T1000 (cell line): ENCODE measurements around the gene COPS7B.

Source experiments
- DNase-seq: peaks from one replicate; lab custom pipeline; 2025; ENCODE audit warnings: mixed read lengths; lab: John Stamatoyannopoulos, UW

The COPS7B gene

DNA sequence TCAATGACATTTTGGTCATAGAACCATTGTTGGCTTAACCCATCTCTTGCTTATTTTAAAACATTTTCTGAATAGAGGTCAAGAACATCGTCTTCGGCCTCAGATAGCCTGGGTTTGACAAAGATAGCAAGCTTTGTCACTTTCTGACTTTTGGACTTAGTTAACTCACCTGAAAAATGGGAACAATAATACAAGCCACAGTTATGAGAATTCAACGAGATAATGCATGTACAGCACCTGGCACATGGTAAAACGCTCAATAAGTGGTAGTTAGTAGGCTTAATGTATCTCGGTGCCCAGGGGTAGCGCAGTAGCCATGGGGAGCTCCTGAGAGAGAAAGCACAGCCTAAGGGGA is 446 bp upstream of the COPS7B start:
- DNase-seq: no peak

DNA sequence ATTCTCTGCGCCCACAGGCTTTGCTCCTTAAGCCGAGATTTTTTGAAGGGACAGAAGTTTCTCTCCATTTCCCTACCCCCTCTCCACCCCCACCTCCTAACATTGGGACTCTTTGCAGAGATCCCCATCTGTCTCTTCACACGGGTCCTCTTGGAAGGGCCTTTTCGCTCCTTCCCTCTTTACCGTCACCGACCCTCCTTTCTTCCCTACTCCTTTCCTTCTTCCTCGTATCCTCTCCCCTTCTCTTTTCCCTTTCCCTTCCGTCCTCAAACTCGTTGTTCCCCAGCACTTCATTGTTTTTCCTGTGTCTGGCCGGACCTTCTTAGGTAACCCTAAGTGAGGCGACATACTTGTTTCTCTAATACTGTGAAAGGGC is 660 bp downstream of the COPS7B start:
- no peak for DNase-seq

DNA sequence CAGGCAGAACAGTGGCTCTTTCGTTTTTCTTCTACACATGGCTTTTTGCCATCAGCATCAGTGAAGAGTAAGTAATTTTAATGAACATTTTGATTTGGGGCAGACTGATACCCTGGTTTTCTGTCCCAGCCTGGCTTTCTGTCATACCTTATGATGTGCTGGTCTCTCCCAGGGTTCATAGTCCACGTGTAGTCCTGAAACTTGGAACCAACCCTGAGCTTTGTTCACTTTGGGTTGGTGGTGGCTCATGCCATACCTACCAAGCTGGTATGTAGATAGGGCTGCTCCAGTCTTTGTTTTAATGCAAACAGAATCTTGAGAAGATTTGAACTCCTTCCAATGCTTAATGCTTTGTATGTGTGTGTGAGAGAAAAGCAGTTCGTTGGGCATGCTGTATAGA is 4.9 kb downstream of the COPS7B start:
- no peak for DNase-seq

DNA sequence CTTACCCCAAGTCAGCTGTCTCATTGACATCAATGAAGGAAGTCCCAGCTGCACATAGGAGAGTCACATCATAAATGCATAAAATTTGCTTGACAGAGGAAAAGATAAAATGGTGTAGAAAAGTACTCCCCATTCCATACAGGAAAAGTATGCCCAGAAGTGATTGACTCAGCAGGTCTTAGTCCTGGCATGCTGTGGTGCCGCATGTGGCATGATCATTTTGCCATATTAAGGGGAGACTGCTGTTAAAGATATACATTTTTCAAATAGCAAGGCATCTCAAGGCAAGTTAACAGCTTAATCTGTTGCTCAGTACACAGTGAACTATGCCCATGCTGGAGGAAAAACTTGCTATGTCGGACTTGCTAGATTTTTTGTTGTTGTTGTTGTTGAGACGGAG is 8.1 kb downstream of the COPS7B start:
- DNase-seq: no peak

DNA sequence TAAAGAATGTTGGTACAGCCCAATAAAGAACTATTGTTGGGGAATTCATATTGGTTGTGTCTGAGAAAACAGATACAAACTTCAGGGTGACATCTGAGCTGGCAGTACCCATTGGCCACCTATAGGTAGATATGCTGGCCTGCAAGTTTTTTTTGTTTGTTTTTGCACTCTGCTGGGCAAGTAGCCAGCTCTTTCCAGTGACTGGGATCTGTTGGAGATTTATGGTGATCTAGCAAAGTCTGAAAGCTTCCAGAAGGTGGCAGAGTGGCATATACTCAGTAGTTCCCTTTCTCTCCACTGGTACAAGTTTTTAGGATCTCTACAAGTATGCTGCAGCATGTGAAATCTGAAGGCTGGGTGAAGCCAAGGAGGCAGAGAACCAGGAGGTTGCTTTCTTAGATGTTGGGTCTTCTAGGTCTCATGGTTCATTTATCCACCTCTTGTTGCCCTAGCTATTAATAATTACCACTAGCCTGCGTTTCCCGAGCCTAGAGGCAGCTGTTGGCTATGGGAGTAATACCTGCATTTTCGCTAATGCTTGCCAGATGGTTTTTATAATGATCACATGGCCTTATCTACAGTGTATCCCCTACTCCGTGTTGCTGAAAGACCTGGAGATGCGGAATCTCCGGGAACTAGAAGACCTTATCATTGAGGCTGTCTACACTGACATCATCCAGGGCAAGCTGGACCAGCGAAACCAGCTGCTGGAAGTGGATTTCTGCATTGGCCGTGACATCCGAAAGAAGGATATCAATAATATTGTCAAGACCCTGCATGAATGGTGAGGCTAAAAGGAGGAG is 9.5 kb downstream of the COPS7B start:
- DNase-seq: peak; percentile 4

DNA sequence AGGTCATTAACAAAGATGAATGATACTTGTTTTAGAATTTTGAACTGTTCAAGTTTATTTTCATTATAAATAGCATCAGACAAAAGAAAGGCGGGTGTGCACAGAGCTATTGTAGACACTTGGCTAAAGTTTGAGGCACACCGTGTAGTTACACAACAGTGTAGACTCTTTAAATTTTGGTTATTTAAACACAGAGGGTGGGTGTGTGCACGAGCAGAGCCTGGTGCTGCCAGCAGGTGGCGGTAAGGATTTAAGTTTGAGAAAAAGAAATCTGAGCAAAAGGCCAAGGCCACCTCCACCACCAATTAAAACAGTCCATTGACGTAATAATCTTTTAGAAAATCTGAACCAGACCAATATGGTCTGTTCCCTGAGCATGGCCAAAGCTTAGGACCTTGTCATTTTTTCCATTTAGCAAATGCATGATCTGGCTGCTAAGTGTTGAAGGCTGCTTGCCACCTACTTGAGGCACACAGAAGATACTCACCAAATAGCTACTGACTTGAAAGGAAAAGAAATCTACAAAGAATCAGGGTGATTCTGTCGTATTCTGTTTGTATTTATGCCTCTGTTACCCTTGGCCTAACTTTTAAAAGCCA is 14.3 kb downstream of the COPS7B start:
- no peak for DNase-seq

DNA sequence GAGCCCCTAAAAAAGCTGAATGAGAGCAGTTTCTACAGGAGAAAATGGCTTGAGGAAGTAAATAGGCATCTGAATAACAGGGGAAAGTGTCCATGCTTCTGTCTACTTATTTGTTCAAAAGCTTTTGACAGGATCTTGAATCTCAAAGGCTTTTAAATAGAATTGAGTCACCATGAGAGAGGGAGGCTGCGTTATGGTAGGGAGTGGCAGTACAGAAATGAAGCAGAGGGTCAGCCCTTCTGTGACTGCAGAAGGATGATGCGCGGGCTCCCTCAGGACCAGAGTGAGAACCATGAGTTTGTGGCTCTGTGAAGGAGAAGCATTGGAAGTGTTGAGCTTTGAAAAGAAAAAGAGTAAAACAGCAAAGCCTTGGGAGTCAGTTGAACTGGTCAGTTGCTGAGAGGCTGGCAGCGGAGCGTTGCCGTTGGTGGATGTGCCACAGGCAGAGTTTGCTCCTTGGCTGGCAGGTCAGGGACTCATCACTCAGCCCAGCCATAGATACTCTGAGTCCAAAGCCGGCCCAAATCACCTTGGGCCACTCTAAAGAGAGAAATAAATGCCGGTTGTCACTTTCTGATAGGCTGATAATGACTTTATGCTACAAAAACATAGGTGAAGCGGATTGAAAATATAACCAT is 17.4 kb downstream of the COPS7B start:
- DNase-seq: no peak

DNA sequence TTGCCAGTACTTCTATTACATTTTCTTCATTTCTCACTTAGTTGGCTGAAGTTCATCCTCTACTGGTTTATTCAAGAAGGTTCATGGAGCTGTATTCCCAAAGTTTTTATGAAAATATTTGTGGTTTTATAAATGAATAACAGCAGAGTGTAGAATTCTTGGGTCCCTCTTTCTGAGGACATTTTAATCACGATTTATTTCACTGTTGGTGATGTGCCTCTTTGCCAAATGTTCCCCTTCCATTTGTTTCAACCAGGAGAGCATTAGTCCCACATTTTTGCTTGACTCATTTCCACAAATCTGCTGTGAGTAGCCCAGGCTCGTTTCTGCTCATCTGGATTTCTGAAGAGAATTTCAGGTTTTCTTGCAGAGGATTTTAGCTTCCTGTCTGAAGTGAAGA is 20.8 kb downstream of the COPS7B start:
- DNase-seq: no peak

DNA sequence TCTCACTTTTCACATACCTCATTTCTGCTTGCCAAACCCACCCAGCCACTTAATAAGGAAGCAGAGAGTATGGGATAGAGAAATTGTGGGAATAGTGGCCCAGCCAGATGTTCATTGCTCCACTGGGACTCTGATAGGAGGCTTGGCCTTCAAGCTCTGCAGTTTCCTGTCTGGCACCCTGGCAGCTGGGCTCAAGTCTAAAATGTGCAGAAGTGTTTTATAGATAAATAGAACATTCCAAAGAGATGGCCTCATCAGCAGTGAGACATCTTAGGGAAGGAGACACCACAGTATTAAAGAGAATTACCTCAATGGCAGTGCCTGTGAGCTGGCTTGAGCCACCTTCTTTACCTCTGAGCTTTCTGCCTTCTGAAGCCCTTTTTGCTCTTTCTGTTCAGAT is 24.7 kb downstream of the COPS7B start:
- peak; percentile 4 for DNase-seq

DNA sequence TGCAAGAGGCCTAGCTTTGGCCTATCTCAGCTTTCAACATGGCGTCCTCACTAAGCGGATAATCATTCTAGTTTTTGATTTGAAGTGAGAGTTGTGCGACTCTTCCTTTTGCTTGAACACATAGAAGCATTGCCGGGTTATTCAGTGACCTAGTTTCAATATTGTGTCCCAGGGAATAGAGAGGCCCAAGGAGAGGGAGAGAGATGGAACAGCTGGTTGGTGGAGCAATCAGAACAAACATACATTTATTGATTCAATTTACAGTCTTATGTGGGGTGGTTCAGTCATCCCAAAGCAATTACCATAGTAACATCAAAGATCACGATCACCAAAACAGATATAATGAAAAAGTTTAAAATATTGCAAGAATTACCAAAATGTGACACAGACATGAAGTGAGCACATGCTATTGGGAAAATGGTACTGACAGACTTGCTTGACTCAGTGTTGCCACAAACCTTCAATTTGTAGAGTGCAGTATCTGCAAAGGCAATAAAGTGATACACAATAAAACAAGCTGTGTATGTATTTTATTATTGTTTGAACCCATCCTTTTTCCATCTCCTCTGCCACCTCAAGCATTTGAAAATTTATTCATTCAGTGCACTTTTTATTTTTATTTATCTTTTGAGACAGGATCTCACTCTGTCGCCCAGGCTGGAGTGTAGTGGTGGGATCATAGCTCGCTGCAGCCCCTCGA is 30.2 kb downstream of the COPS7B start:
- no peak for DNase-seq

DNA sequence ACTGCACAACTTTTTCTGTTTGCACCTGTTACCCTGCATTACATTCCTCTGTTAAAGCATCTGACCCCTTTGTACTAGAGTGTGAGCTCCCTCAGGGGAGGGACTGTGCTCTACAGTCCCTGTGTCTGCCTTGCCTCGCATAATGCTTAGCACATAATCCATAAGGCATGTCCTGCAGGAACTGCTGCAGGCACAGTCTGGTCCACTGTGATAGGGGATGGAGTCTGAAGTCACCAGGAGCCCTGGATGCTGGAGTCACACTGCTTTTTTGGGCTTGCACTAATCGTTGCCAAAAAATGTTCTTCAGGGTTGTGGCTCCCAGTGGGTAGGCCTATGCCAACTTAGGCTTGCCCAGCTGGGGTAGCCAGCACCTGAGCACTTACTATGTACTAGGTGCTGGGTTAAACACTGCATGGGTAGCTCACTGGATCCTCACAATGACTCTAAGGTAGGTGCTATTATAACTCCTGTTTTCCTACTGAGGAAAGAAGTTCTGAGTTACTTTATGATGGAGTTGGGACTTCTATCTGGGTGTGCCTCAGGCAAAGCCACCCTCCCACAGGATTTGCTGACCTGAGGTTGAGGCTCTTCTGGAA is 33.3 kb downstream of the COPS7B start:
- DNase-seq: no peak

DNA sequence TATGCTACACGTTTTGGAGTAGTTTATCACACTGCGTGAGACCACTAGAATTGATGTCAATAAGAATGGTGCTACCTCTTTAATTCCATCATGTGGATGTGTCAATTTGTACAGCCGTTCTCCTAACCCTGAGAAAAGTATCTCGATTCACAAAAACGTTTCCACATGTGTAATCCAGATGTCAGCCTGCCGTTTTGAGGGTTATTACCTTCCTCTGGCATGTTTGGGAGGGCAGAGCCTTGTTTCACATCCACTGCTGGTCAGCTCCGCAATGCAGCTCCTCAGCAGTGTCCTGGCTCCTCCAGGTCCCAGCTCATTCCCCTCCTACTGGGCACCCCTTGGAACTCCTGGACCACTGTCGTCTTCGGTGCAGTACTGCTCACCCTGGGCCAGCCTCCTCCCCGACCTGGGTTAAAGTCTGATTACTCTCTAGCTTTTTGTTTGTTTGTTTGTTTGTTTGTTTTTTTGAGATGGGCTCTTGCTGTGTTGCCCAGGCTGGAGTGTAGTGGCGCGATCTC is 34.6 kb downstream of the COPS7B start:
- DNase-seq: no peak

DNA sequence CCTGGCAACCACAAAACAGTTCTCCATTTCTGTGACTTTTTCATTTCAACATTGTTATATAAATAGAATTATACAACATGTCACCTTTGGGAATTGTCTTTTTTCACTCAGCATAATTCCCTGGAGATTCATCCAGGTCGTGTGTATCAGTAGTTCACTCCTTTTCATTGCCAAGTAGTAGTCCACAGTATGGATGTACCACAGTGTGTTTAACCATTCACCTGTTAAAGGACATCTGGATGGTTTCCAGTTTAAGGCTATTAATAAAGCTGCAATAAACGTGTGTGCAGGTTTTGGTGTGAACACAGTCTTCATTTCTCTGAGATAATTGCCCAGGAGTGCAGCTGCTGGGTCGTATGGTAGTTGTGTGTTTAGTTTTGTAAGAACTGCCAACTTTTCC is 35.7 kb downstream of the COPS7B start:
- no peak for DNase-seq

DNA sequence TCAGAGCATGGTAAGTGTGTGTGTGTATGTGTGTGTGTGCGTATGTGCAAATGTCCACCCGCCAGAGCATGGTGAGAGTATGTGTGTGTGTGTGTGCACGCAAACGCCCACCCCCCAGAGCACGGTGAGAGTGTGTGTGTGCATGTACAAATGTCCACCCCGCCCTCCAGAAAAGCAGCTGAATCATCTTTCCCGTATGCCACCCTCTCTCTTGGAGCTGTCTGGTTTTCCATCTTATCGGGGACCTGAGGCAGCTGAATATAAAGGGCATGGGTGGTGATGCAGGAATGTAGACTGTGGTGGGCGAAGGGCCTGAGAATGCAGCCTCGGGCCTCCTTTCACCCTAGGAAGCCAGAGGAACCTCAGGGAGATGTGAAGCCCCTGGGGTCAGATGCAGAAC is 66.9 kb downstream of the COPS7B start:
- no peak for DNase-seq

DNA sequence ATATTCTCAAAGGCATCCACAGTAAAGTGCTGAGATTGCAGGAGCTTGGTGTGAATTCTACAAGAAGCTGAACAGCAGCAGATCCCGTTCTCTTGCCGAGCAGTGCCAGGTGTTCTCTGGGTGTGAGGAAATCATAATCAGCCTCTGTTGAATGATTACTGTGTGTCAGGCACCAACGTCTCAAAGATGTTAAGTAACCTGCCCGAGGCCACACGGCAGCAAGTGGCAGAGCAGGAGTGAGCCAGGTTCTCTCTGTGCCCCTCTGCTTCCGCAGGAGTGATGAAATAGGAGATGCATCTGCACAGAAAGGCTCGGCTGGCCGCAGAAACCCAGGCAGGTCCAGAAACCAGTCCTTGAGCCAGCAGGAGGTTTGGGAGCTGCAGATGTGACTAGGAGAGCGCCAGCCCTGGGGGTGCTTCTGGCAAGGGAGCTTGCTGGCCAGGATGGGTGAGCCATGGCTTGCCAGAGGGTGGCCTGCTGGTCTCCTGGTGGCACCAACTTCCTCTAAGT is 68.4 kb downstream of the COPS7B start:
- DNase-seq: no peak

DNA sequence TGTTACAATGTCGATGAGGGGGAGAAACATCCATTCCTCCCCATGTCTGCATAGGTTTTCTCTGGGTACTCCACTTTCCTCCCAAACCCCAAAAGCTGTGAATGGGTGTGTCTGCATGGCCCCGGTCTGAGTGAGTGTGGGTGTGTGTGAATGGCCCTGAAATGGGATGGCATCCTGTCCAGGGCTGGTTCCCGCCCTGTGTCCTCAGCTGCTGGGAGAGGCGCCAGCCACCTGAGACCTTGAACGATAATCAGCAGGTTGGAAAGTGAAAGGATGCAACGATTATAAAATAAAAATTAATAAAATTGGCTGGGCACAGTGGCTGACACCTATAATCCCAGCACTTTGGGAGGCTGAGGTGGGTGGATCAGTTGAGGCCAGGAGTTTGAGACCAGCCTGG is 70.7 kb downstream of the COPS7B start:
- no peak for DNase-seq
